Mucosa of rectum (tissue), 2 donors: ENCODE results near the gene EFEMP2.

ENCODE experiments used
- H3K27ac ChIP-seq, 2 donors: one replicate each; pipeline ENCODE4 v1.7.0; 2013; ENCODE audit warnings: inconsistent platforms in 2 of 2, low read depth in 2 of 2, low read length in 2 of 2
- H3K27me3 ChIP-seq, 2 donors: one replicate each; pipeline ENCODE4 v1.7.0; 2013; ENCODE audit warnings: low read length in 2 of 2; ENCODE audit not compliant: control insufficient read depth in 2 of 2, insufficient read depth in 2 of 2
- H3K36me3 ChIP-seq, 2 donors: one replicate each; pipeline ENCODE4 v1.7.0; 2013; ENCODE audit warnings: low read length in 2 of 2; ENCODE audit not compliant: control insufficient read depth in 2 of 2, insufficient read depth in 2 of 2
- H3K4me1 ChIP-seq, 2 donors: one replicate each; pipeline ENCODE4 v1.7.0; 2013; ENCODE audit warnings: low read length in 2 of 2, mild to moderate bottlenecking in 1 of 2; ENCODE audit not compliant: control insufficient read depth in 2 of 2, insufficient read depth in 2 of 2
- H3K4me3 ChIP-seq, 2 donors: one replicate each; pipeline ENCODE4 v1.7.0; 2013; ENCODE audit warnings: low read length in 2 of 2
- H3K9ac ChIP-seq, 2 donors: one replicate each; pipeline ENCODE4 v1.7.0; 2013; ENCODE audit warnings: low read length in 2 of 2, low read depth in 1 of 2, mild to moderate bottlenecking in 1 of 2
- H3K9me3 ChIP-seq, 2 donors: one replicate each; pipeline ENCODE4 v1.7.0; 2013; ENCODE audit warnings: low read length in 2 of 2; ENCODE audit not compliant: control insufficient read depth in 2 of 2
- donor health status: healthy.
- donor health status: Normal muscosa, but diverticular disease.

EFEMP2 gene

DNA sequence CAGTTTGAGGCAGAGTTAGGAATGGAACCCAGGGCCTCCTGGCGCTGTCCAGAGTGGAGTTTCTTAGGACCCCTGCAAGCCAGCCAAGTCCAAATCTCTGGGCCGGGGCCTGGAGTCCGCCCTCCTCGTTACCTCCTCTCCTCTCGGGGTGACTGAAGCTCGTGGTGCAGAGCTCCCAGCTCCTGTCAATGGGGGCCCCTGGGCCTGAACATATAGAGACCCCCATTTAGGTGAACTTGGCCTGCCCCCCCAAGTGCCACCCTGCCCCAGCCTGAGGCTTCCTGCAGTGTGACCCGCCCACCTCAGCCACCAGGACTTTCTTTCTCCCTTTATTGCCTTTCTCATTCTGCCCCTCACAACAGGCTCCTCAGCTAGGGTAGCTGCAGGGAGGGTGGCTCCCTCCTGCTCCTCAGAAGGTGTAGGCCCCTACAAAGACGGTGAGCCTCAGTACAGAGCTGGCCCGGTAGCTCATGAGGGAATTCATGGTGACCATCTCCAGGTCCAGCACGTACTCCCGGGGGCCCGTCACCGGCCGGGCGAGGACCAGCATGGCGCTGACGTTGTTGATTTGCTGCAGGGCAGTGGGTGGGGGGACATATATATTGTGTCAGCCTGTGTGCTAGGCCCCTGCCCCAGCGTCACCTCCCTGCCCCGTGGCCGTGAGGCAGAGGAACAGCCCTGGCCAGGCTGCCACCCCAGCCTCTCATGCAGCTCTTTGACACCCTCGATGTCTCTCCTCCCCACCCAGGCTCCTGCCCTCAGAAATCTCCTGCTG lies 5.9 kb downstream of the EFEMP2 start:
- no peaks in the 10 kb centered on the region for H3K27me3 ChIP-seq
- H3K9ac ChIP-seq = no peak overlapping the region
- peaks cover 32 to 45% of the 10 kb centered on the region in 2 donors for H3K36me3 ChIP-seq
- no peak overlapping the region for H3K4me3 ChIP-seq
- H3K4me1 ChIP-seq = peaks cover 10 to 16% of the 10 kb centered on the region in 2 donors
- no peak overlapping the region for H3K27ac ChIP-seq
- H3K9me3 ChIP-seq = no peaks in the 10 kb centered on the region

DNA sequence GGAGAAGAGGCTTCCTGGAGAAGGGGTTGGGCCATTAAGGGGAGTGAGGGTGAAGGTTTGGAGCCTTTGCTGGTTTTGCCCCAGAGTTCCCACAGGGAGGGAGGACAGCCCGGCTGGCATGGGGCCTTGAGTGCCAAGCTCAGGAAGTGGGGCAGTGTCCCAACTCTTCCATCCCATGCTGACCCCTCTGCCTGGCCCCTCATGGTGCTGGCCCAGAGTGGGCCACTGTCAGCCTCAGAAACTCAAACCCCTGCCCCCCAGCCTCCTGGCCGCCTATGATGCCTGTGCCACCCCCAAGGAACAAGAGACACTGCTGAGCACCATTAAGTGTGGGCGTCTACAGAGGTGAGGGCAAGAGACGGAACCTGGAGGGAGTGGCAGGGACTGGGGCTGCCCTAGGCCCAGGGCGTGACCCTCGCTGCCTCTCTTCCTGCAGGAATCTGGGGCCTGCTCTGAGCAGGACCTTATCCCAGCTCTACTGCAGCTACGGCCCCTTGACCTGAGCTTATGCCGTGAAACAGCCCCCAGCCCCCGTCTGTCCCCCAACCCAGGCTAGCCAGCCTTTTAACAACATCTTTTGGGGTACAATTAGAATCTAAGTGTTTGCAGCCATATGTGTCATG lies 6.9 kb downstream of the EFEMP2 start:
- Histone ChIP-seq H3K36me3 (peaks cover 32 to 46% of the 10 kb centered on the region in 2 donors), H3K9me3 (no peaks in the 10 kb centered on the region), H3K9ac (no peak overlapping the region), H3K27ac (no peak overlapping the region), H3K27me3 (no peaks in the 10 kb centered on the region), H3K4me3 (no peak overlapping the region), H3K4me1 (peaks cover 15 to 16% of the 10 kb centered on the region in 2 donors)

DNA sequence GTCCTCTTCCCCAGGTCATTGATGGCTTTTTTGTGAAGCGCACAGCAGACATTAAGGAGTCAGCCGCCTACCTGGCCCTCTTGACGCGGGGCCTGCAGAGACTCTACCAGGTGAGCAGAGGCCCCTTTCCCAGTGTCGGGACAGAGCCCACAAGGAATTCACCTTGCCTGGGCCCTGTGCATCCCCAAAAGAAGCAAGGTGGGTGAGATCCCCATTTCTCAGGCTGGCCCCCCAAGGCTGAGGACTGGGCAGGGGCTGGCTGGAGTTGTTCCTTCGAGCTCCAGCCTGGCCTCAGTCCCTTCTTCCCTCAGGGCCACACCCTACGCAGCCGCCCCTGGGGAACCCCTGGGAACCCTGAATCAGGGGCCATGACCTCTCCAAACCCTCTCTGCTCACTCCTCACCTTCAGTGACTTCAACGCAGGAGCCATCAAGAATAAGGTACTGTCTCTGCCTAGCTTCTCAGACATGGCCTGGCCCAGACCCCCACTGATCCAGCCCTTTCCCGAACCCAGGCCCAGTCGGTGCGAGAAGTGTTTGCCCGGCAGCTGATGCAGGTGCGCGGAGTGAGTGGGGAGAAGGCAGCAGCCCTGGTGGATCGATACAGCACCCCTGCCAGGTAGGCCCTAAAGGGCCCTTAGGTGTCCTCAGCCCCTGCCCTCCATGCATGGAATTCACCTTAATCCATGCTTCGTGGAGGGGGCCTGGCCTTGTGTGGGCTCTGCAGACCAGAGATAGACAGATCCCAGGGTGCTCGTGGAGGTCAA lies 7.7 kb downstream of the EFEMP2 start:
- peaks cover 32 to 46% of the 10 kb centered on the region in 2 donors for H3K36me3 ChIP-seq
- no peak overlapping the region for H3K4me3 ChIP-seq
- H3K9ac ChIP-seq = no peak overlapping the region
- H3K27me3 ChIP-seq = no peaks in the 10 kb centered on the region
- H3K4me1 ChIP-seq = peaks cover 17% of the 10 kb centered on the region in 2 donors
- H3K9me3 ChIP-seq = no peaks in the 10 kb centered on the region
- no peak overlapping the region for H3K27ac ChIP-seq

DNA sequence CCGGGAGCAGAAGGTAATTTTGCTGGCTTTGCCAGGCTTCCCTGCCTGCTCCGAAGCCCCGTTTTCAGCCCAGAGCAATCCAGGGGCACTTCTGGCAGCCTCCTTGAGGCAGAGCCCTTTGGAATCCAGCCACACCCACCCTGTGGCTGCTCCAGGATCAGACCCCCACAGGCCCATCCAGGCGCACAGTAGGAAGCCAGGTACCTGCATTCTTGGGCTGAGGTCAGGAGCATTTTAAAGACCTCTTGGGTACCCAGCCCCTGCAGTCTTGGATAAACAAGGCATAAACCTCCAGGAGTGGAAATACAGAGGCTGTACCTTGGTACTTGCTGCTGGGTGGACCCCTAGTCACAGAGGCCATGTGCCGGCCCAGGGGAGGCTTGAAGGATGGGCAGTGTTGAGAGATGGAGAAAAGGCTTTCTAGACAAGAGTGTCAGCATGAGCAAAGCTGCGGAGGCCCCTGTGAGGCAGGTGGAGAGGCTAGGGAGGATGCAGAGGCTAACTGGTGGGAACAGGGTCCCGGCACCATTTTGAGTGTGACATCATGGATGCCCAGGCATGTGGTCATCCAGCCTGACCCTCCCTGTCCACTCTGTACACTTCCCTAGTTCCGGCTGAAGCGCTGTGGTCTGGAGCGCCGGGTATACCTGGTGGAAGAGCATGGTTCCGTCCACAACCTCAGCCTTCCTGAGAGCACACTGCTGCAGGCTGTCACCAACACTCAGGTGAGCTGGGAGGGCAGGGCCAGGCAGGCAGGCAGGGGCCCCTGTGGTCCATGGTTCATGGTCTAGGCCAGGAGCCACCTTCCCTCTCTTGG lies 8.5 kb downstream of the EFEMP2 start:
- no peak overlapping the region for H3K4me3 ChIP-seq
- H3K36me3 ChIP-seq = peaks cover 32 to 46% of the 10 kb centered on the region in 2 donors
- H3K27me3 ChIP-seq = no peaks in the 10 kb centered on the region
- peaks cover 21 to 22% of the 10 kb centered on the region in 2 donors for H3K4me1 ChIP-seq
- no peak overlapping the region for H3K27ac ChIP-seq
- H3K9ac ChIP-seq = no peak overlapping the region
- no peaks in the 10 kb centered on the region for H3K9me3 ChIP-seq

DNA sequence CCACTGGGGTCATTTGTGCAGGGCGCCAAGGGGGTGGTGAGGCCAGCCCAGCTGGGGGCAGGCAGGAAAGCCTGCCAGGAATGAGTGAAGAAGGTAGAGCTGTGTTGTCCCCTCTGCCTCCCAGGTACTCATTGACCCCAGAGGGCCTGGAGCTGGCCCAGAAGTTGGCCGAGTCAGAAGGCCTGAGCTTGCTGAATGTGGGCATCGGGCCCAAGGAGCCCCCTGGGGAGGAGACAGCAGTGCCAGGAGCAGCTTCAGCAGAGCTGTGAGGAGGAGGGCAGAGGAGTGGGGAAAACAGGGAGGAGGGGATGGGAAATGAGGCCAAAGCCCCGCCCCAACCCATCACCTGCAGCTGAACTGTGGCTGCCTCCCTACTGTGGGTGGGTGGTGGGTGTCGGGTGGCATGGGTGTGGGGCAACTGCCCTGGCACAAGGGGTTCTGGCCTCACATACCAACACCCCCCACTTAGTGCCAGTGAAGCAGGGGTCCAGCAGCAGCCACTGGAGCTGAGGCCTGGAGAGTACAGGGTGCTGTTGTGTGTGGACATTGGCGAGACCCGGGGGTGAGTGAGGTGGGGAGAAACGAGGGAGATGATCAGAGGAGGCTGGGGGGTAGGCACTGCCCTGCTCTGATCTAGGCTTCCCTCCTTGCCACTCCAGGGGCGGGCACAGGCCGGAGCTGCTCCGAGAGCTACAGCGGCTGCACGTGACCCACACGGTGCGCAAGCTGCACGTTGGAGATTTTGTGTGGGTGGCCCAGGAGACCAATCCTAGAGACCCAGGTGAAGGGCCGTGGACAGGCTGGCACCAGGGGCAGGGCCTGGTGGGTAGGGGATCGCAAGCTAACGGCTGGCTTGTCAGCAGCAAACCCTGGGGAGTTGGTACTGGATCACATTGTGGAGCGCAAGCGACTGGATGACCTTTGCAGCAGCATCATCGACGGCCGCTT lies 9.4 kb downstream of the EFEMP2 start:
- no peaks in the 10 kb centered on the region for H3K9me3 ChIP-seq
- H3K4me3 ChIP-seq = no peak overlapping the region
- no peak overlapping the region for H3K9ac ChIP-seq
- H3K27ac ChIP-seq = no peak overlapping the region
- no peaks in the 10 kb centered on the region for H3K27me3 ChIP-seq
- peaks cover 28 to 31% of the 10 kb centered on the region in 2 donors for H3K4me1 ChIP-seq
- peaks cover 32 to 46% of the 10 kb centered on the region in 2 donors for H3K36me3 ChIP-seq

DNA sequence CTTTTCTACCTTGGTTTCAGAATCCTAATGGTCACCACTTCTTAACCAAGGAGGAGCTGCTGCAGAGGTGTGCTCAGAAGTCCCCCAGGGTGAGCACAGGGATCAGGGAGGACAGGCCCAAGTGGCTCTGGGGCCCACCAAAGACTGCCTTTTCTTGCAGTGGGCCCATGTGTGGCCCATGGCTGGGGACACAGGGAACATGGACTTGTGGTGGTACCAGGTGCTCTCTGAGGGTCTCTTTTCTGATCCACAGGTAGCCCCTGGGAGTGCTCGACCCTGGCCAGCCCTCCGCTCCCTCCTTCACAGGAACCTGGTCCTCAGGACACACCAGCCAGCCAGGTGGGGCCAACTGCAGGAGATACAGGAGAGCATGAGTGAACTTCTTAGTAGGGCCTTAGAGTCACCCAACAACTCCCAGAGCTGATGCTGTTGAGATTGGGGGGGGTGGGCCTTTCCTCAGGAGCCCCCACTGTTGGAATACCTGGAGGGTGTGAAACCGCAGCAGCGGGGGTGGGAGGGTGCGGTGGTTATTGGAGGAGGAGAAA lies 10.3 kb downstream of the EFEMP2 start:
- H3K9ac ChIP-seq = no peak overlapping the region
- H3K27ac ChIP-seq = no peak overlapping the region
- peaks cover 28 to 31% of the 10 kb centered on the region in 2 donors for H3K4me1 ChIP-seq
- H3K27me3 ChIP-seq = no peaks in the 10 kb centered on the region
- no peak overlapping the region for H3K4me3 ChIP-seq
- H3K9me3 ChIP-seq = no peaks in the 10 kb centered on the region
- H3K36me3 ChIP-seq = peaks cover 32 to 46% of the 10 kb centered on the region in 2 donors

DNA sequence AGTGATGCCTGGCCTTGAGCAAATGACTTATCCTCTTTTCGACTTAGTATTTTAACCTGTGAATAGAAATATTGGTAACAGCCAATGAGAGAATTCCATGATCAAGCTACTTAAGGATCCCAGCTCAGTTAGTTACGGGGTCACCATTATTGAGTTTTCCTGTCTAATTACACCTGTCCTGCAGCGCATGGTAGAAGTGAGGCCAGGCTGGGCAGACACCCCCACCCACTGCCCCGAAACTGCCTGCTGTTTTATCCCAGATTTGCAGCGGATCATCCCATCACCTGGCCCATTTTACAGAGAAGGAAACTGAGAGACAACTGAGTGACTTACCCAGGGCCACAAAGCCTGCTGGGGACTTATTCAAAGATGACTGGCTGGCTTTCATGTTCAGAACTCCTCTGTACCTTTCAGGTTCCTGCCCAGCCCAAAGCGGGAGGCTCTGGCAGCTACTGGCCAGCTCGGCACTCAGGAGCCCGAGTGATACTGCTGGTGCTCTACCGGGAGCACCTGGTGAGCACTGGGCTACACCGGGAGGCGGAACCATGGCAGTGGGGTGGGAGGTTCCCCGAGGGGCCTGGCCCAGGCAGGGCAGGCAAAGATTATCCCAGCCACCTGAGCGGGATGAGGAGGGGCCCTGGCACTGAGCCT lies 10.9 kb downstream of the EFEMP2 start:
- Histone ChIP-seq H3K9ac (peak overlapping the region; percentile 85 to 96), H3K4me1 (peaks cover 28 to 33% of the 10 kb centered on the region in 2 donors), H3K27ac (peak overlapping the region; percentile 99), H3K4me3 (peak overlapping the region; percentile 78 to 93), H3K9me3 (no peaks in the 10 kb centered on the region), H3K27me3 (no peaks in the 10 kb centered on the region), H3K36me3 (peaks cover 32 to 45% of the 10 kb centered on the region in 2 donors)

DNA sequence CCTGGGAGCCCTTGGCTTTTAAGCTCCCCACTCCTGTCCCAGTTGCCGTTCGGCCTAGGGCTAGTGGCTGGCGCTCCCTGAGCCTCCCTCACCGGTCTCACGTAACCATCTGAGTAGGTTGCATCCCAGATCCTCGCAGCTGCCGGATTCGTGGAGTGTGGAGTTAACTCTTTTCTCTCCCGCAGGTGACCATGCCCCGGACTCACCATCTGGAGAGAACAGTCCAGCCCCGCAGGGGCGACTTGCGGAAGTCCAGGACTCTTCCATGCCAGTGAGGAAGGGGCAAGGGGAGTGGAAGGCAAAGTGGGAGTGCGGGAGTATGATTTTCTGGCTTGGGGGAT lies 11.5 kb downstream of the EFEMP2 start:
- Histone ChIP-seq H3K9ac (peak overlapping the region; percentile 85 to 96), H3K36me3 (peaks cover 35 to 47% of the 10 kb centered on the region in 2 donors), H3K4me1 (peaks cover 34 to 38% of the 10 kb centered on the region in 2 donors), H3K9me3 (no peaks in the 10 kb centered on the region), H3K27ac (peak overlapping the region; percentile 99), H3K4me3 (peak overlapping the region; percentile 78 to 93), H3K27me3 (no peaks in the 10 kb centered on the region)
